GM21529 (cell line): ENCODE data around the gene CBFB.
"Not testable (repeated sequence)": the region's sequence is repeated elsewhere in the genome, so short reads cannot be mapped to it uniquely, and the experiment has no call there.

Experiments
- ATAC-seq: cut with Tn5 transposase; IDR thresholded peaks from one replicate; pipeline ENCODE4 v1.9.1; 2021; ENCODE audit not compliant: unreplicated experiment

Gene CBFB

DNA sequence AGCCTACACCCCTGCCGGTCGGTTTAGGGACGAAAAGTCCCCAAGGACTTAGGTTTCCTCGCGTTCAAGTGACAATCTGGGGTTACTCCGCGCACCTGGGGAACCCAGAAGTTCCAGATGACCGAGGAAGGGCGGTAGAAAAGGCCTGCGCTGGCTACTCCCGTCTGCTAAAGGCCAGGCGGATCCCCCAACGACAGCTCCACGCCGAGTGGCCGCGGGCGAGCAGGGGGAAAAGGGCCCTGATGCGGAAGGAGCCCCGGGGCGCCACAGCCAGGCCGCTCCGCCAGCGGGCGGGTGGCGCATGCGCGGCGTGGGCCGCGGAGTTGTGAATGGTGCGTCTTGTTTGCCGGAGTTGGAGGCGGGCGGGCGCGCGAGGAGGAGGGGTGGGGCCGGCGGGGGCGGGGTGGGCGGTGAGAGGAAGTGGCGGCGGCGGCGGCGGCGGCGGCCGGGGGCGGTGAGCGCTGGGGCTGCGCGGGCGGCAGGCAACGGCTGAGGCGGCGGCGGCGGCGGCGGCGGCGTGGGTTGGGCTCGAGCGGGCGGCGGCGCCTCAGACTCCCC lies at the start of gene CBFB:
CBFB (plus strand) TSS at position 454 of the 558 bp plus-strand sequence. CDS start 259 bp downstream, outside the sequence.
- ATAC-seq: peak; percentile 68

GRCh38 chr16:66983033-66983432 lies 45.9 kb upstream of the CBFB start:
- ATAC-seq: no peak

GRCh38 chr16:66984892-66985311 lies 44.0 kb upstream of the CBFB start:
- no peak for ATAC-seq

- ATAC-seq: no peak
Observed at GRCh38 chr16:66986559-66986958, 42.4 kb upstream of the CBFB start.

GRCh38 chr16:66988197-66988788 lies 40.7 kb upstream of the CBFB start, which contains the start of gene CES4A:
CES4A (plus strand) TSS chr16:66988589; CDS start chr16:66988773, 184 bp downstream.
- ATAC-seq: no peak

DNA sequence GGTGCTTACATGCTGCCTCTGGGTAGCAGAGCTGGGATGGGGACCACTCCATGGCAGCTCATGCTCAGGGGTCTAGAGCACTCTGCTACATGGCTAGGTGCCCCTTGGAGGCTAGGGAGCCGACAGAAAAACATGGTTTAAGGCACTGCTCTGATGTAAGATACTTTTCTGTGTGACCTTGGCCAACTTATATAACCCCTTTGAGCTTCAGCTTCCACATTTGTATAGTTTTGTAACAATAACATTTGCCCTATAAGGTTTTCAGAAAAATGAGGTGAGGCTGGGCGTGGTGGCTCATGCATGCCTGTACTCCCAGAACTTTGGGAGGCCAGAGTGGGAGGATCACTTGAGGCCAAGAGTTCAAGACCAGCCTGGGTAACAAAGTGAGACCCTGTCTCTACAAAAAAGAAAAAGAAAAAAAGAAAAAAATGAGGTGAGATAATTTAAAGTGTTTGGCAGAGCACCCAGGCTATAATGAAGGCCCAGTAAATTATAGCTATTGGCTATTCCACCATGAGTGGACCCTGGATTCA lies 37.3 kb upstream of the CBFB start:
- no peak for ATAC-seq

DNA sequence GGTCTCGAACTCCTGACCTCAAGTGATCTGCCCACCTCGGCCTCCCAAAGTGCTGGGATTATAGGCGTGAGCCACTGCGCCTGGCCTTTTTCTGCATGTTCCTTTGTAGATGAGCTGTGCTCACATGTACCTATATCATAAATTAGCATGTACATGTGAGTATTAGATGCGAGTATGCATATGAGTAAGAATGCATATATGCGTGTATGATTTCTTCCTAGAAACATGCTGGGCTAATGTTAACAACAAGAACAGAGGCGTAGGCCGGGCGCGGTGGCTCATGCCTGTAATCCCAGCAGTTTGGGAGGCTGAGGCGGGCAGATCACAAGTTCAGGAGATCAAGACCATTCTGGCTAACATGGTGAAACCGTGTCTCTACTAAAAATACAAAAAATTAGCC lies 35.4 kb upstream of the CBFB start:
- ATAC-seq: not testable (repeated sequence)

DNA sequence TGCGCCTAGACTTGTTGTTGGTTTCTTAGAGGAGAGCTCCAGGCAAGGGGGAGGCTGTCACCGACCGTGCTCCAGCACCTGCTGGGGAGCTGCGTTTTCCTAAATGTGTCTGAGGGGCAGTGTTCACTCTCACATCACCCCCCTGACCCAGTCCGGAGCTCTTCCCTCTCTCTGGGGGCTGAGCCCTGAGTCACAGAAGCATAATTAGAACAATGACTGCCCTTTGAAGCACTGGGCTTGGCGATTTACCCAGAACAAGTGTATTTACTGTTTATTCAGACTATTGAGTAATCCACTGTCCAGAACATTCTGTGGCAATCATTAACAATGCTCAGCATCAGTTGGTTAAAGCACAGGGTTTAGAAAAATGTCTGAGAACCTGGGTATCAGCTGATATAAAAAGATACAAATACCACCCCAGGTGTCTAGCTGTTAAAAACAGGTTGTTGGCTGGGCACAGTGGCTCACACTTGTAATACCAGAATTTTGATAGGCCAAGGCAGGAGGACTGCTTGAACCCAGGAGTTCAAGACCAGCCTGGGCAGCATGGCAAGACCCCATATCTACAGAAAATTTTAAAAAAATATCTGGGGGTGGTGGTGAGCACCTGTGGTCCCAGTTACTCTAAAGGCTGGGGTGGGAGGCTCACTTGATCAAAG lies 32.5 kb upstream of the CBFB start:
- ATAC-seq: no peak

DNA sequence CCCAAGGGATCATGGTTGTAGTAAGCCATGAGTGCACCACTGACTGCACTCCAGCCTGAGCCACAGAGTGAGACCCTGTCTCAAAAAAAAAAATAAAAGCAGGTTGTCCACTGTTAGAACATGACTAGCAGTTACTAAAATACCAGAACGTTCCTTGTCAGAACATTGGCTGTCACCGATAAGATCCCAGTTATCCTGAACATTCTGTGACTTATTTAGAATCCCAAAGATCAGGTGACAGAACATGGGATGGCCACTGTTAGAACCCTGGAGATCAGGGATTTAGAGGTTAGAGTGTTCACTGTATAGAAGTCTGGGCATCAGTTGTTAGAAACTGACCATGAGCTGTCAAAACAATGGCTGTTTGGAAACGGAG lies 32.0 kb upstream of the CBFB start:
- ATAC-seq: no peak

DNA sequence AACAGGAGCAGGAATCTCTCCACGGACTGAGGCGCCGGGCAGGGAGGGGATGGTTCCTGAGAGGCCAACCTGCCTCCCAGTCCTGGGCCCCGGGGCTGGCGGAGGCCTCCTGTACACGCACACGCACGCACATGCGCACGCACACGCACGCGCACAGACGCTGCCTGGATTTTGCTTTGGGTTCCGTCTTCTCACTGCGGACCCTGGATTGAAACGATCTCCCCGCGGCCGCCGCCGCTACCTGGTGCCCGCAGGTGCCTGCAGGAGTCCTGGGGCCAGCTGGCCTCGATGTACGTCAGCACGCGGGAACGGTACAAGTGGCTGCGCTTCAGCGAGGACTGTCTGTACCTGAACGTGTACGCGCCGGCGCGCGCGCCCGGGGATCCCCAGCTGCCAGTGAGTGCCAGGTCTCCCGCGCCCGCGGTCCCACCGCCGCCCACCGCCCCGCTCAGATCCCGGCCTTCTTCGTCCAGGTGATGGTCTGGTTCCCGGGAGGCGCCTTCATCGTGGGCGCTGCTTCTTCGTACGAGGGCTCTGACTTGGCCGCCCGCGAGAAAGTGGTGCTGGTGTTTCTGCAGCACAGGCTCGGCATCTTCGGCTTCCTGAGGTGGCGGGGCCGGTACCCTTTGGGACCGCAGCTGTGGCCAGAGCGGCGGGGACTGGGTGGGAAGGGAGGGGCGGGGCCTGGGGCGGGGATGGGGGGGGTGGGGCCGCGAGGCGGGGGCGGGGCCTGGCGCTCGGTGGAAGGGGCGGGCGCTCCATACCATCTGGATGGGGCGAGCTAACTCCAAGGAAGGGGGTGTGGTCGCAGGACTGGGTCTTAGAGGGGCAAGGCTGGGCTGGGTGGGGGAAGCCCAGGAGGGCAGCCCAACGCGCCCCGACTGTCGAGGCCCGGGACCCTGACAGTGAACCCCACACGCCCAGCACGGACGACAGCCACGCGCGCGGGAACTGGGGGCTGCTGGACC lies 28.3 kb upstream of the CBFB start:
- no peak for ATAC-seq

DNA sequence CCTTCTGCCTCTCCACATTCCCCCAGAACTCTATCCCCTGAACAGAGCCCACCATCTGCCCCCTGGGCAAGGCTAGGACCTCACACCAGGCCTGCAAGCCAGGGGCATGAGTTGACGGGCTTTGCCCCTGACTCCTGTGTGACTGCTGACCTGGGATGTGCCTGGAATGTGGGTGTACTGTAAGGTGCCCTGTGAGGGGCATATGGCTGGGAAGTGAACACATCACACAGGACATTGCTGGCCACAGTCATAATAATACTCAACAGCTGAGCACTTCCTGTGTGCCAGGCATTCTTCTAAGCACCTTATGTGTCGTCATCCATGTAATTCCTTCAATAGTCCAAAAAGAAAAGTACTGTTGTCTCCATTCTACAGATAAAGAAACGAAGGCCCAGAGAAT lies 27.2 kb upstream of the CBFB start:
- no peak for ATAC-seq

DNA sequence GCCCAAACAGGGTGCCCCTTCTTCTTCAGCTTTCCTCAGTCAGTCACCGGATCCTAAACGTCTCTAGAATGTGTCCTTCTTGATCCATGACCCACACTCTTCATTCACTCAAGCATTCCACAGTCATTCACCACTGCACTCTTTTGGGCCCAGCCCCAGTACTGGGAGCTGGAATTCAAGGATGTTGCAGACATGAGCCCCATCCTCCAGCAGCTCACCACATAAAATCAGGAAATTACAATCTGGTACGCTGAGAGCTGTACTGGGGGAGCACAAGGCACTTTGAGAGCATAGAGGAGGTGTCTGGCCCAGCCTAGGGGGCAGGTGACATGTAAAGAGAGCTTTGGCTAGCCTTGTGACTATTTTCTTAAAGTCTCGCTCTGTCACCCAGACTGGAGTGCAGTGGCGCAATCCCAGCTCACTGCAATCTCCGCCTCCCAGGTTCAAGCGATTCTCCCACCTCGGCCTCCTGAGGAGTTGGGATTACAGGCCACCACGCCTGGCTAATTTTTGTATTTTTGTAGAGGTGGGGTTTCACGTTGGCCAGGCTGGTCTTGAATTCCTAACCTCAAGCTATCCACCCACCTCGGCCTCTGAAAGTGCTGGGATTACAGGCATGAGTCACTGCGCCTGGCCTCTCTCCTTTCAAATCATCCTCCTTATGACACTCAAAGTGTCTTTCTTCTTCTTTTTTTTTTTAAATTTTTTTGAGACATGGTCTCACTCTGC lies 21.9 kb upstream of the CBFB start:
- ATAC-seq: no peak

GRCh38 chr16:67009158-67009557 lies 19.8 kb upstream of the CBFB start:
- ATAC-seq: no peak

GRCh38 chr16:67011274-67011673 lies 17.7 kb upstream of the CBFB start:
- ATAC-seq: no peak

DNA sequence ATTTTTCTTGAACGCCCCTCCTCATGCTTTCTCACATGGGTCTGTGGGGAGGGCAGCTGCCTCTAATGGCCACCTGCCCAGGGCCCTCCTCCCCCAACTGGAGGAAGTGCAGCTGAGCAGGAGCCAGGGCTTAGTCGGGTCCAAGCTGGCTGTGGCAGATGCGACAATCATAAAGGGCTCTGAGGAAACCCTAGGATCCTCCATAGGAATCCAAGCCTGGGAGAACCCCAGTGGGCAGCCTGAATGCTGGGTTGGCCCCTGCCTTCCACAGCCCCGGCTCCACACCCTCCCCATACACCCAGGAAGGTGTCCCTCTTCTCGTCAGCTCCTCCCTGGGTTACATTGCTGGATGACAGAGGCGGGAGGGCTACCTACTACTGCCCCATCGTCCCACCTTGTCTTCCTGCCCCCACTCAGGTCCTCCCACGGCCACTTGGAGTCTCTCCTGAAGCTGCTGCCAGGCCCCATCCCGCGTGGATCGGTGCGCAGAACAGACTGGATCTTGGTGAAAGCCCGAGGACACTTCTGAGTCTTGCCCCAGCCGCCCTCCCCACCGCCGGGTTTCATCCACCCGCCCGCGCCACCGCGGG lies 15.6 kb upstream of the CBFB start:
- ATAC-seq: no peak

DNA sequence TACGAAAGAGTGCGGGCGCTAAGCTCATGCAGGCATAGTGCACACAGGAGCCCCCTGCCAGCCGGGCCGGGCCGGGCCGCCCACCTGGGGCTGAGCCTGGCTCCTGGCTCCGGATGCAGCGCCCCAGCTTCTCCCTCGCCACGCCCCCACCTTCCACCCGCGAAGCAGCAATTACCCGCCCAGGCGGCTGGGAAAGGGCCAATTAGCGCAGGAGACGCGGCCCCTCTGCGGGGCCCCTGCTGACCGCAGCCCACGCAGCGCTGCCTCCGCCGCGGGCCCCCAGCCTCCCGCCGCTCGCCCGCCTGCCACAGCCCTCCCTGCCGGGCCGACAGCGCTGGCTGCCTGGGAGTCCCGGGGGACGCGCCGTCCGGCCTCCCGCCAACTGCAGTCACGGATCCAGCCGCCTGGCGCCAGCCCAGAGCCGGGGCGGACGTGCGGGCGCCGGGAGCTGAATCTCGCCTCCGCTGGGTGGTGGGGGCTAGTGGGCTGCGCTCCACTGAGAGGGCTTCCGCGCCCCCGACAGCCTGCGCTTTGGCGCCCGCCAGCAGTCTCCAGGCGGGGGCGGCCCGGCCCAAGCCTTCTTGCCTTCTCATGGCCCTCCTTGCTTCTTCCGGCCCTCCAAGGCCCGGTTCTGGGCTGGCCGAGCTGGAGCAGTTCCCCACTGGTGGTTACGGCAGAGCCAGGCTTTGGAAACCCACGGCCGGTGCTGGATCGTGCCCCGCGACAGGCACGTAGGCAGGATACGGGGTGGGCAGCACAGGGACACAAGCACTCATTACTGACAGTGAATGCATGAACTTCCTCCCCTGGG lies 14.9 kb upstream of the CBFB start:
- ATAC-seq: peak; percentile 43

DNA sequence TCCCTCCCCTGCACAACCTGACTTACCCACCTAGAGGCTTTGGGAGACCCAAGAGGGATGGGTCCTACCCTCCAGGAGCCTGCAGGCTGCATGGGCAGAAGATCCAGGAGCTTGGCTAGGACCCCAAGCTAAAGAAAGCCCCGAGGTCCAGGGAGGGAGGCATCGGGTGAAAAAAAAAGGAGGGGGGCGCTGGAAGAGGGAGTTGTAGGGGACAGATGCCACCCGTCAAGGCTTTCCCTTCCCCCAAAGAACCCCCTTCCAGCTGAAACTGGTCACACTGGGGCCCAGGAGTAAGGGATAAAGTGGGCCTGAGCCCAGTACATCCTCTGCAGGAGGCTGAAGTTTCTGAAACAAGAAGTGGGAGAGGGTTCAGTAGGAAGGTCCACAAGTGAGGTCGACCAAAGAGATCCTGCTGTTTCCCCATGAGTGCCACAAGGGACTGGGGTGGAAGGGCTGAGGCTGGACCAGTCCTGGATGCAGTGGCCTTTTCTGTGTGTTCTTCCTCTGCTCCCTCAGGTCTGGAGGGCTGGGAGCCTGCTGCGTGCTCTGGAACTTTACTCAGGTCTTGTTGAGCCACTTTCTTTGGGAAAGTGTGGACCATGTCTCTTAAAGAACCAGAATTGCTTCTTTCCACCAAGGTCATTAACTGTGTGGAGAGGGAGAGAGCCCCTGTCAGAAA lies 14.2 kb upstream of the CBFB start:
- ATAC-seq: peak; percentile 6

DNA sequence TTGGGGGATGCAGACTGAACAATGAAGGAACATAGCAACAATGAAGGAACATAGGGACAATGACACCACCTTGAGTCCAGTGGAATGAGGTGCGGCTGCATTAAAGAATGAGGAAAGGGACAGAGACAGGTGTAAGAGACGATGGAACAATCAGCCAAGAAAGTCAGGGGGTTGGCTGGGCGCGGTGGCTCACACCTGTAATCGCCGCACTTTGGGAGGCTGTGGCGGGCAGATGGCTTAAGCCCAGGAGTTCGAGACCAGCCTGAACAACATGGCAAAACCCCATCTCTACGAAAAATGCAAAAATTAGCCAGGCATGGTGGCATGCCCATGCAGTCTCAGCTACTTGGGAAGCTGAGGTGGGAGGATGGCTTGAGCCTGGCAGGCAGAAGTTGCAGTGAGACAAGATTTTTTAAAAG lies 13.6 kb upstream of the CBFB start:
- ATAC-seq: no peak

DNA sequence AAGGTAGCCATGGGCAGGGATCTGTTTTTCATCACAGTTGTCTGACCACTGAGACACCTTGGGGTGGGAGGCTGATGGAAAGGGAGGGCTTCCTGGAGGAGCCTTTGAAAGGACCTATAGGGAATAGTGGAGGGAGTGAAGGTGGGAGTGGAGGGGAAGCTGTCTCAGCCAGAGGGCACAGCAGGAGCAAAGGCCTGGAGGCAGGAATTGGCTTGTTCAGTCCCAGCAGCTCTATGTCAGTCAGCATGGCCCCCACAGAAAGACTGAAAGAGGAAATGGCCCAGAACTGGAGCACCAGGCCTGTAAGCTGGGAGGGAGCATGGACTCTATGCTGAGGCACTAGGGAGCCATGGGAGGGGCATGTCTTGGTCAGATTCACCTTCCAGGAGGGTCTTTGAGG lies 12.8 kb upstream of the CBFB start:
- no peak for ATAC-seq
